Skeletal muscle satellite cell (primary cell): Measurements from ENCODE around the gene LFNG.

Source experiments
- H3K27me3 ChIP-seq: 2 replicates; pipeline ENCODE4 v1.7.0; 2013; ENCODE audit warnings: low read length; ENCODE audit not compliant: control insufficient read depth, insufficient read depth
- H3K36me3 ChIP-seq: 2 replicates; pipeline ENCODE4 v1.7.0; 2013; ENCODE audit warnings: mild to moderate bottlenecking, control low read depth, low read length; ENCODE audit not compliant: insufficient read depth
- H3K4me1 ChIP-seq: 2 replicates; pipeline ENCODE4 v1.7.0; 2013; ENCODE audit warnings: low read length; ENCODE audit not compliant: control insufficient read depth, insufficient read depth
- H3K4me2 ChIP-seq: 2 replicates; pipeline ENCODE4 v1.7.0; 2013; ENCODE audit warnings: mild to moderate bottlenecking, low read length
- H3K4me3 ChIP-seq: 2 replicates; pipeline ENCODE4 v1.7.0; 2013; ENCODE audit warnings: low read length
- H3K9ac ChIP-seq: 2 replicates; pipeline ENCODE4 v1.7.0; 2013; ENCODE audit warnings: mild to moderate bottlenecking, low read depth, low read length, moderate library complexity
- H3K9me3 ChIP-seq: replicated peaks from 2 replicates; pipeline ENCODE4 v1.7.0; 2013; ENCODE audit warnings: mild to moderate bottlenecking, control low read depth, low read length

The LFNG gene

GRCh38 chr7:2521952-2522591 is 2.5 kb downstream of the LFNG start:
- Histone ChIP-seq H3K36me3 (peaks cover 15% of the 10 kb centered on the region), H3K9ac (peak overlapping the region; percentile 56), H3K27me3 (no peaks in the 10 kb centered on the region), H3K4me1 (peaks cover 61% of the 10 kb centered on the region), H3K4me2 (peak overlapping the region; percentile 87), H3K4me3 (peak overlapping the region; percentile 73), H3K9me3 (no peaks in the 10 kb centered on the region)

- Histone ChIP-seq H3K9me3 (no peaks in the 10 kb centered on the region), H3K4me3 (peak overlapping the region; percentile 73), H3K4me2 (peak overlapping the region; percentile 87), H3K27me3 (no peaks in the 10 kb centered on the region), H3K9ac (peak overlapping the region; percentile 56), H3K4me1 (peaks cover 61% of the 10 kb centered on the region), H3K36me3 (peaks cover 19% of the 10 kb centered on the region)
These were observed 3.3 kb downstream of the LFNG start for GRCh38 chr7:2522780-2523433.

- Histone ChIP-seq H3K9ac (peak overlapping the region; percentile 56), H3K27me3 (no peaks in the 10 kb centered on the region), H3K4me1 (peaks cover 61% of the 10 kb centered on the region), H3K4me2 (peak overlapping the region; percentile 87), H3K36me3 (peaks cover 24% of the 10 kb centered on the region), H3K4me3 (peak overlapping the region; percentile 73), H3K9me3 (no peaks in the 10 kb centered on the region)
These were observed 3.9 kb downstream of the LFNG start for GRCh38 chr7:2523461-2523936.

GRCh38 chr7:2523941-2524807 is 4.6 kb downstream of the LFNG start:
- H3K4me1 ChIP-seq: peaks cover 61% of the 10 kb centered on the region
- H3K36me3 ChIP-seq: peaks cover 29% of the 10 kb centered on the region
- H3K27me3 ChIP-seq: no peaks in the 10 kb centered on the region
- peak overlapping the region; percentile 56 for H3K9ac ChIP-seq
- H3K9me3 ChIP-seq: no peaks in the 10 kb centered on the region
- peak overlapping the region; percentile 87 for H3K4me2 ChIP-seq
- H3K4me3 ChIP-seq: peak overlapping the region; percentile 73

- Histone ChIP-seq H3K4me3 (no peak overlapping the region), H3K9ac (no peak overlapping the region), H3K9me3 (no peaks in the 10 kb centered on the region), H3K27me3 (no peaks in the 10 kb centered on the region), H3K4me1 (peaks cover 68% of the 10 kb centered on the region), H3K36me3 (peaks cover 29% of the 10 kb centered on the region), H3K4me2 (no peak overlapping the region)
These were observed 5.5 kb downstream of the LFNG start for GRCh38 chr7:2524808-2525657.

- H3K9me3 ChIP-seq: no peaks in the 10 kb centered on the region
- H3K4me3 ChIP-seq: no peak overlapping the region
- H3K9ac ChIP-seq: no peak overlapping the region
- H3K36me3 ChIP-seq: peaks cover 29% of the 10 kb centered on the region
- H3K4me1 ChIP-seq: peaks cover 73% of the 10 kb centered on the region
- H3K4me2 ChIP-seq: no peak overlapping the region
- no peaks in the 10 kb centered on the region for H3K27me3 ChIP-seq
These were observed 6.4 kb downstream of the LFNG start for GRCh38 chr7:2525658-2526630.

- Histone ChIP-seq H3K4me1 (peaks cover 73% of the 10 kb centered on the region), H3K9ac (no peak overlapping the region), H3K27me3 (no peaks in the 10 kb centered on the region), H3K4me3 (no peak overlapping the region), H3K36me3 (peaks cover 29% of the 10 kb centered on the region), H3K4me2 (peak overlapping the region; percentile 60), H3K9me3 (no peaks in the 10 kb centered on the region)
These were observed 7.3 kb downstream of the LFNG start for GRCh38 chr7:2526659-2527504.

- no peaks in the 10 kb centered on the region for H3K27me3 ChIP-seq
- no peaks in the 10 kb centered on the region for H3K9me3 ChIP-seq
- H3K4me1 ChIP-seq: peaks cover 64% of the 10 kb centered on the region
- H3K4me3 ChIP-seq: no peak overlapping the region
- H3K9ac ChIP-seq: no peak overlapping the region
- peaks cover 29% of the 10 kb centered on the region for H3K36me3 ChIP-seq
- H3K4me2 ChIP-seq: peak overlapping the region; percentile 60
These were observed 8.2 kb downstream of the LFNG start for GRCh38 chr7:2527505-2528467.
